AG04449 (cell line): ENCODE measurements around the gene TTC3.

ENCODE experiments used
- CTCF ChIA-PET: fragments of 350-600 bp; formaldehyde crosslinking; extraction: SDS; loops from one replicate; lab custom pipeline; 2021; ENCODE audit warnings: antibody characterized with exemption; lab: Yijun Ruan, JAX
- POLR2A ChIA-PET: fragments of 400-600, 350-600 bp; formaldehyde crosslinking; extraction: SDS; loops from one replicate; lab custom pipeline; 2020; ENCODE audit warnings: antibody characterized with exemption, inconsistent platforms; lab: Yijun Ruan, JAX
- DNase-seq: peaks from one replicate; pipeline ENCODE4 v3.0.0-alpha.2; 2010; ENCODE audit warnings: low read depth, low spot score
- H3K4me3 ChIP-seq: 2 replicates; pipeline ENCODE4 v1.5.1; 2011; ENCODE audit warnings: low read depth, mild to moderate bottlenecking, control low read depth, low read length
- CTCF ChIP-seq: IDR thresholded peaks from one replicate; pipeline ENCODE4 v1.5.1; 2011; ENCODE audit warnings: mild to moderate bottlenecking, moderate library complexity, low read length, control low read depth, inconsistent platforms; ENCODE audit not compliant: insufficient read depth; ENCODE audit errors: missing control alignments

TTC3 gene

DNA sequence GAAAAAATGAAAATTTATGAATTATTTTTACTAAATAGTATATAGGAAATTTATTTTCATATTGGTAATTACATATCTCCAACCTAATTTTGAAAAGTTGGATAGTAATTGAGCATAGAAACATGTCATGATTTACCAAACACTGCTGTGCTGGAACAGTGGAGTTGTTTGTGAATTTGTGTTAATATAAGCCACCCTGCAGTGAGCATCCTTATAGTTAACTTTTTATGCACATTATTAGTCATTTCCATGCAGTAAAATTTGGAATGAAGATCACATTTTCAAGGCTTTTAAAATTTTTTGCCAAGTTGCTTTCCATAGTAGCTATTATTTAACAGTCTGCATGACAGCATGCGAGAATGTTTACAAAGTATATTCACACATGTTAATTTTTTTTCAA is 115.8 kb downstream of the TTC3 start:
- no peak for TF ChIP-seq CTCF
- H3K4me3 ChIP-seq, result no peak overlapping the region
- ChIA-PET POLR2A (no interaction called here), CTCF (no interaction called here)
- DNase-seq, result no peak

- CTCF ChIA-PET, result no interaction called here
- H3K4me3 ChIP-seq, result no peak overlapping the region
- TF ChIP-seq CTCF, result no peak
- DNase-seq, result no peak
- POLR2A ChIA-PET, result no interaction called here
Observed at GRCh38 chr21:37192019-37192418, 119.0 kb downstream of the TTC3 start.

GRCh38 chr21:37193006-37193405 is 120.0 kb downstream of the TTC3 start:
- TF ChIP-seq CTCF, result no peak
- no peak for DNase-seq
- CTCF ChIA-PET, result no interaction called here

GRCh38 chr21:37193676-37194075 is 120.6 kb downstream of the TTC3 start:
- DNase-seq, result no peak
- ChIA-PET POLR2A (no interaction called here), CTCF (no interaction called here)
- H3K4me3 ChIP-seq, result no peak overlapping the region
- no peak for TF ChIP-seq CTCF

More at GRCh38 chr21:37193006-37193405, 120.0 kb downstream of the TTC3 start:
- H3K4me3 ChIP-seq, result no peak overlapping the region
- POLR2A ChIA-PET, result no interaction called here

GRCh38 chr21:37195059-37195458 is 122.0 kb downstream of the TTC3 start:
- H3K4me3 ChIP-seq, result no peak overlapping the region
- POLR2A ChIA-PET, result no interaction called here
- DNase-seq, result no peak
- TF ChIP-seq CTCF, result no peak
- CTCF ChIA-PET, result interaction anchor here (1.2 kb wide), 1 partner anchor 170 kb away, joined by 3 read pairs; no protein-coding TSS in a partner anchor

- no peak for TF ChIP-seq CTCF
- no peak overlapping the region for H3K4me3 ChIP-seq
- no peak for DNase-seq
- CTCF ChIA-PET, result interaction anchor here (1.2 kb wide), 1 partner anchor 170 kb away, joined by 3 read pairs; no protein-coding TSS in a partner anchor
- POLR2A ChIA-PET, result no interaction called here
Observed at GRCh38 chr21:37195610-37196009, 122.6 kb downstream of the TTC3 start.
